SK-N-SH (cell line): ENCODE measurements around the gene TMEM163. TPM values are rescaled to one million over a fixed set of nuclear protein-coding genes. Genes with fewer than 3 reads are reported as not detected.

Source experiments
- CTCF ChIA-PET: fragments of 300-600, 350-600 bp; formaldehyde crosslinking; extraction: SDS; loops from one replicate; lab custom pipeline; 2021; lab: Yijun Ruan, JAX
- POLR2A ChIA-PET: fragments of 350-600 bp; sonication (Branson Sonifier 250); formaldehyde crosslinking; extraction: SDS; loops from one replicate; lab custom pipeline; 2020; ENCODE audit warnings: antibody characterized with exemption, inconsistent platforms; lab: Yijun Ruan, JAX
- DNase-seq: peaks from one replicate; pipeline ENCODE4 v3.0.0; 2012
- H2AFZ ChIP-seq: fragments of 200-600 bp; sonication (generic); 2 replicates; pipeline ENCODE4 v1.8.1; 2016; ENCODE audit warnings: antibody characterized with exemption, mild to moderate bottlenecking, low read depth
- H3F3A ChIP-seq: fragments of 200-600 bp; sonication (generic); replicated peaks from 2 replicates; pipeline ENCODE3; 2016; ENCODE audit warnings: antibody characterized with exemption, mild to moderate bottlenecking; ENCODE audit not compliant: insufficient read depth
- H3K27ac ChIP-seq, 2 experiments: fragments of 200-500 bp in 1 of 2; fragments of 200-600 bp in 1 of 2; sonication (Bioruptor generic) in 1 of 2; sonication (generic), shearing (Covaris generic) in 1 of 2; 2 replicates each; pipeline versions ENCODE4 v1.5.1 to v1.6.1; 2014 to 2016; ENCODE audit warnings: low read depth in 2 of 2, inconsistent platforms in 1 of 2, low read length in 1 of 2, mild to moderate bottlenecking in 1 of 2, mixed read lengths in 1 of 2
- H3K27me3 ChIP-seq: fragments of 200-600 bp; sonication (generic), shearing (Covaris generic); 2 replicates; pipeline ENCODE4 v1.6.1; 2016; ENCODE audit warnings: mixed run types; ENCODE audit not compliant: insufficient read depth
- H3K36me3 ChIP-seq, 2 experiments: fragments of 200-500 bp in 1 of 2; fragments of 200-600 bp in 1 of 2; sonication (Bioruptor generic) in 1 of 2; sonication (generic) in 1 of 2; replicated peaks in 1 of 2; 2 replicates each; pipeline versions ENCODE3 to v1.5.1; 2014 to 2016; ENCODE audit warnings: low read length in 1 of 2, mild to moderate bottlenecking in 1 of 2; ENCODE audit not compliant: insufficient read depth in 2 of 2, control insufficient read depth in 1 of 2
- H3K4me1 ChIP-seq, 2 experiments: fragments of 200-500 bp in 1 of 2; fragments of 200-600 bp in 1 of 2; sonication (Bioruptor generic) in 1 of 2; sonication (generic), shearing (Covaris generic) in 1 of 2; 2 replicates each; pipeline versions ENCODE4 v1.5.1 to v1.6.1; 2014 to 2016; ENCODE audit warnings: low read depth in 1 of 2, low read length in 1 of 2, mixed run types in 1 of 2; ENCODE audit not compliant: insufficient read depth in 2 of 2, control insufficient read depth in 1 of 2
- H3K4me2 ChIP-seq: fragments of 200-600 bp; sonication (generic), shearing (Covaris generic); 2 replicates; pipeline ENCODE4 v1.6.1; 2017; ENCODE audit warnings: mixed run types
- H3K4me3 ChIP-seq, 2 experiments: fragments of 200-500 bp in 1 of 2; fragments of 200-600 bp in 1 of 2; sonication (Bioruptor generic) in 1 of 2; sonication (generic), shearing (Covaris generic) in 1 of 2; 2 replicates each; pipeline versions ENCODE4 v1.5.1 to v1.8.1; 2014 to 2016; ENCODE audit warnings: low read depth in 2 of 2, inconsistent platforms in 1 of 2, low read length in 1 of 2, mild to moderate bottlenecking in 1 of 2, mixed read lengths in 1 of 2, moderate library complexity in 1 of 2
- H3K79me2 ChIP-seq: fragments of 200-600 bp; sonication (generic); 2 replicates; pipeline ENCODE4 v1.8.1; 2017; ENCODE audit warnings: mild to moderate bottlenecking; ENCODE audit not compliant: insufficient read depth
- H3K9ac ChIP-seq: fragments of 200-600 bp; sonication (generic); 2 replicates; pipeline ENCODE4 v1.6.1; 2017; ENCODE audit warnings: mixed run types
- H3K9me2 ChIP-seq: fragments of 200-600 bp; sonication (generic); 2 replicates; pipeline ENCODE4 v1.6.1; 2017; ENCODE audit warnings: mixed run types
- H3K9me3 ChIP-seq: fragments of 200-600 bp; sonication (generic); 2 replicates; pipeline ENCODE4 v1.6.1; 2017; ENCODE audit warnings: mixed run types, mild to moderate bottlenecking, moderate library complexity
- H4K20me1 ChIP-seq: fragments of 200-600 bp; sonication (generic); 2 replicates; pipeline ENCODE4 v1.6.1; 2017; ENCODE audit warnings: mild to moderate bottlenecking, mixed run types; ENCODE audit not compliant: insufficient read depth
- EP300 ChIP-seq, 2 experiments: IDR thresholded peaks; 2 replicates each; pipeline versions ENCODE4 v1.4.0 to v1.6.1; 2012; ENCODE audit warnings: borderline replicate concordance in 1 of 2, low read depth in 1 of 2, low read length in 1 of 2
- EZH2phosphoT487 ChIP-seq: fragments of 200-600 bp; sonication (generic); IDR thresholded peaks from 2 replicates; pipeline ENCODE4 v1.6.1; 2017; ENCODE audit warnings: low read depth, mixed run types, mild to moderate bottlenecking, antibody characterized with exemption, moderate library complexity, borderline replicate concordance
- FOSL2 ChIP-seq: IDR thresholded peaks from 2 replicates; pipeline ENCODE4 v1.4.0; 2012; ENCODE audit warnings: low read depth, mild to moderate bottlenecking, moderate library complexity, borderline replicate concordance
- GABPA ChIP-seq: IDR thresholded peaks from 2 replicates; pipeline ENCODE4 v1.4.0; 2012; ENCODE audit warnings: low read depth, mild to moderate bottlenecking
- MEF2A ChIP-seq: IDR thresholded peaks from 2 replicates; pipeline ENCODE4 v1.4.0; 2012; ENCODE audit warnings: low read depth, borderline replicate concordance
- MXI1 ChIP-seq: IDR thresholded peaks from 2 replicates; pipeline ENCODE4 v1.6.1; 2012; ENCODE audit warnings: mild to moderate bottlenecking, low read depth, low read length, improper control_type of control experiment
- RAD21 ChIP-seq: IDR thresholded peaks from 2 replicates; pipeline ENCODE4 v1.6.1; 2012; ENCODE audit warnings: mild to moderate bottlenecking, low read length
- TAF1 ChIP-seq: IDR thresholded peaks from 2 replicates; pipeline ENCODE4 v1.6.1; 2012; ENCODE audit warnings: low read depth, mild to moderate bottlenecking, low read length, moderate library complexity, borderline replicate concordance
- TEAD4 ChIP-seq: IDR thresholded peaks from 2 replicates; pipeline ENCODE4 v1.4.0; 2012; ENCODE audit warnings: mild to moderate bottlenecking, borderline replicate concordance; ENCODE audit not compliant: insufficient read depth
- WGBS: methylation state at CpG from one replicate; pipeline ENCODE4 v1.1.6; 2017; ENCODE audit warnings: low lambda C conversion rate; 5-methylcytosine and 5-hydroxymethylcytosine counted together
- polyA plus RNA-seq, 3 experiments: library from polyadenylated mRNA; depleted of rRNA; stranded (reverse); fragments of >200 nt; gene quantifications; 2 replicates each; pipeline ENCODE4 v1.2.3, GENCODE V29; 2012
- TF ChIP-seq, protein P1 (sequence below): fragments of 150-350 bp; IDR thresholded peaks from 2 replicates; pipeline ENCODE4 v1.6.1; 2017; ENCODE audit warnings: antibody characterized with exemption, low read length, low read depth, borderline replicate concordance

TMEM163 gene
- polyA plus RNA-seq, 1 of the 3 experiments (the other 2 are of a cell fraction), result not detected

DNA sequence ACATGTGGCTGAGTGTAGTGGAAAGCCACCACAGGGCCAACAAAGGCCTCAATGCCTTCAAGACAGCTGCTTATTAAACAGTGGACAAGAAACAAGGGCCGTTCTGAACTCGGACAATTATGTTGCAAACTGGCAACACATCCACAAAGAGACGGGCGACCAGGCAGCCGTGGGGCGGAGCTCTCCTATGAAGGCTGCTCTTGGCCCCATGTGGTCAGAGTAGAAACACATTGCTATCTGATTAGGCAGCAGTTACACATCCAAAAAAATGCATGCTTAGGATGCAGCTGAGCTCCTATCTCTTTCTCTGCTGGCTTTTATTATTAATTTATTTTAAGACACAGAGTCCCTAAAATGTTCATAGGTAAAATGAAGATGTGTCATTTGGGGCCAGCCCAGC is 163.4 kb downstream of the TMEM163 start:
- Histone ChIP-seq H3F3A (no peaks in the 10 kb centered on the region), H3K79me2 (no peaks in the 10 kb centered on the region), H3K9ac (no peak overlapping the region), H2AFZ (no peak overlapping the region), H3K27me3 (no peaks in the 10 kb centered on the region), H3K27ac (no peak overlapping the region), H3K4me3 (no peak overlapping the region), H3K9me2 (no peaks in the 10 kb centered on the region), H4K20me1 (no peaks in the 10 kb centered on the region), H3K4me1 (peaks cover 0 to 15% of the 10 kb centered on the region in 2 experiments; a peak in 1 of 4 replicates), H3K36me3 (no peaks in the 10 kb centered on the region), H3K4me2 (no peak overlapping the region), H3K9me3 (no peaks in the 10 kb centered on the region)
- 63% methylated on average over 6 of the region's 6 CpGs for WGBS
- no peak for TF ChIP-seq EZH2phosphoT487
- TF ChIP-seq TAF1, result no peak
- no peak for TF ChIP-seq TEAD4
- TF ChIP-seq MEF2A, result no peak
- POLR2A ChIA-PET, result no interaction called here
- DNase-seq, result no peak
- CTCF ChIA-PET, result no interaction called here

DNA sequence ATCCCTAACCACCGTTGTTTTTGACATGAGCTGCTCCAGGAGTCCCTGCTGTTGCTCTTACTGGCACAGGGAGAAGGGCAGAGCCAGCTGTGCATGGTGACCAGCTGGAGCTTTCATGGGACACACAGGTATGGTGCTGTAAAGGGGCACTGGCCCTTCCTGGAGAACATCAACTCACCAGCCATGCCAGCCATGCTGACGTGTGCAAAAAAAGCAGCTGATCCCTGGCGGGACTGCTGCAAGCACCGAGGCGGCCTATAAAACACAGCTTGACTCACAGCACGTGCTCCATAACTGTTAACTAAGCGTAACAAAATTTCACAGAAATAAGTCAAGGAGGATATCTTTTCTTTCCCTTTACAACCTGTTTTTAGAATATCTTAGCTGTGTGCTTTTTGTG is 165.1 kb downstream of the TMEM163 start:
- no peaks in the 10 kb centered on the region for H3F3A ChIP-seq
- H4K20me1 ChIP-seq, result no peaks in the 10 kb centered on the region
- H3K9ac ChIP-seq, result no peak overlapping the region
- 35% methylated on average over 5 of the region's 7 CpGs for WGBS
- H3K79me2 ChIP-seq, result no peaks in the 10 kb centered on the region
- H3K27ac ChIP-seq, result no peak overlapping the region
- H3K9me3 ChIP-seq, result no peaks in the 10 kb centered on the region
- ChIA-PET CTCF (interaction anchor here (1.0 kb wide), 1 partner anchor 9 kb away, joined by 3 read pairs; no protein-coding TSS in a partner anchor), POLR2A (no interaction called here)
- H3K9me2 ChIP-seq, result no peaks in the 10 kb centered on the region
- H3K27me3 ChIP-seq, result no peaks in the 10 kb centered on the region
- TF ChIP-seq TAF1, result no peak
- TF ChIP-seq MEF2A, result no peak
- TF ChIP-seq EP300 (IDR thresholded peaks at IDR 0.05; ENCODE audit: borderline replicate concordance in 1 of 2, low read depth in 1 of 2, low read length in 1 of 2), result no peak
- TF ChIP-seq FOSL2, result no peak
- no peaks in the 10 kb centered on the region for H3K36me3 ChIP-seq
- DNase-seq, result no peak
- no peak overlapping the region for H3K4me3 ChIP-seq
- H2AFZ ChIP-seq, result no peak overlapping the region
- H3K4me1 ChIP-seq, result peaks cover 0 to 18% of the 10 kb centered on the region in 2 experiments; a peak in 1 of 4 replicates
- no peak overlapping the region for H3K4me2 ChIP-seq

DNA sequence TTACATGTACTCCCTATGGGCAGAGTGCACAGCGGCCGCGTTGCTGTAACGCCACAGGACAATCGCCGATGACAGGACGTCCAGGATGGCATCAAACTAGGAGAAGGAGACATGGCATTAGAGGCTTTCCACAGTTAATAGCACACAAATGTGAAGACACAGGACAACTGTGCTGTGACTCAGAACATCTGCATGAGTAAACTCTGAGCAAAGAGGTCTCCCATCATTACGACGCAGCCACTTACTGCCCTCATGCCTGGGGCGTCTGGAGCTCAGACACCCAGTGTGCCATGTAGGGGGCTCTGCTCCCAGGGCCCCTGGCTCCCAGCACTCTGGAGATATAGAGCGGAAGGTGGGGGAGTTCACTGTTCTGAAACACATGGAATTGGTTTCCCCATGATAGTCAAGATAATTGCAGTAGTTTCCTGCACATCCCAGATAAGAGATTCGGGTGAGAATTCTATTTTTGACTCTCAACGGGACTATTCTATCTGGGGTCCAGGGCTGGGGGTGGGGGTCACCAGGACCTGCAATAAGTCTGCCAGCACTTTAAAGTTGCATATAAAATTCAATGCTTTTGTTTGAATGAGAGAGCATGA is 168.1 kb downstream of the TMEM163 start:
- peak overlapping the region in 1 of 2 experiments; percentile 58; a peak in 2 of 4 replicates for H3K27ac ChIP-seq
- no peak overlapping the region for H3K4me2 ChIP-seq
- H3K4me3 ChIP-seq, result no peak overlapping the region
- 51% methylated on average over 12 of the region's 13 CpGs for WGBS
- no peak overlapping the region for H2AFZ ChIP-seq
- H3K9ac ChIP-seq, result no peak overlapping the region
- no peaks in the 10 kb centered on the region for H3K9me3 ChIP-seq
- H3K4me1 ChIP-seq, result peaks cover 0 to 18% of the 10 kb centered on the region in 2 experiments; a peak in 2 of 4 replicates
- no peaks in the 10 kb centered on the region for H3K9me2 ChIP-seq
- no peaks in the 10 kb centered on the region for H3K36me3 ChIP-seq
- POLR2A ChIA-PET, result no interaction called here
- H3F3A ChIP-seq, result no peaks in the 10 kb centered on the region
- no peaks in the 10 kb centered on the region for H4K20me1 ChIP-seq
- H3K79me2 ChIP-seq, result no peaks in the 10 kb centered on the region
- no peaks in the 10 kb centered on the region for H3K27me3 ChIP-seq
- peak; percentile 56 for DNase-seq
- CTCF ChIA-PET, result no interaction called here
- TF ChIP-seq, protein P1, sequence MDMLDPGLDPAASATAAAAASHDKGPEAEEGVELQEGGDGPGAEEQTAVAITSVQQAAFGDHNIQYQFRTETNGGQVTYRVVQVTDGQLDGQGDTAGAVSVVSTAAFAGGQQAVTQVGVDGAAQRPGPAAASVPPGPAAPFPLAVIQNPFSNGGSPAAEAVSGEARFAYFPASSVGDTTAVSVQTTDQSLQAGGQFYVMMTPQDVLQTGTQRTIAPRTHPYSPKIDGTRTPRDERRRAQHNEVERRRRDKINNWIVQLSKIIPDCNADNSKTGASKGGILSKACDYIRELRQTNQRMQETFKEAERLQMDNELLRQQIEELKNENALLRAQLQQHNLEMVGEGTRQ, result no peak
- TF ChIP-seq GABPA (no peak), EP300 (IDR thresholded peaks at IDR 0.05; ENCODE audit: borderline replicate concordance in 1 of 2, low read depth in 1 of 2, low read length in 1 of 2) (peak in 1 of 2 experiments; percentile 65; a peak in 2 of 4 replicates), MXI1 (no peak), RAD21 (no peak)
- TF ChIP-seq, all 33 proteins: peak for 1
